NCI-H187 treated with DMSO at 0.1 percent for 48 hours (cell line): Measurements from ENCODE around the gene TGM4.
"Not testable (repeated sequence)": the region's sequence is repeated elsewhere in the genome, so short reads cannot be mapped to it uniquely, and the experiment has no call there.

Experiments used
- DNase-seq: peaks from one replicate; lab custom pipeline; 2025; lab: John Stamatoyannopoulos, UW

The TGM4 gene

DNA sequence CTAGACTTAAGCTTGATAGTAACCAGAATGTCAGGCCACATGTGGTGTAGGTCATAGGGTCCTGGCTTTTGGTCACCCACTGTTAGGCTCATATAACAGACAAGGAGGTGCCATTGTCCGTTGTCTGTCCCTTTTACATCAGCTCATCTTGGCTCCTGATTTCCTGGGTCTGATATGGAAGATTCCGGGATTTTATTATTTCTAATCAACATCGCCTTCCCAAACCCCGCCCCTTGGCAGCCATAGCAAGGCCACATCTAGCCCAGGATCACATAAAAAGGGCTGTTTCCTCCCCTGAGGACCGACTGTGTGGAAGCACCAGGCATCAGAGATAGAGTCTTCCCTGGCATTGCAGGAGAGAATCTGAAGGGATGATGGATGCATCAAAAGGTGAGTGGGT lies at the start of gene TGM4:
TGM4 (plus strand) TSS at position 301 of the 400 bp plus-strand sequence; CDS start at position 372, 71 bp downstream.
- DNase-seq, result no peak

DNA sequence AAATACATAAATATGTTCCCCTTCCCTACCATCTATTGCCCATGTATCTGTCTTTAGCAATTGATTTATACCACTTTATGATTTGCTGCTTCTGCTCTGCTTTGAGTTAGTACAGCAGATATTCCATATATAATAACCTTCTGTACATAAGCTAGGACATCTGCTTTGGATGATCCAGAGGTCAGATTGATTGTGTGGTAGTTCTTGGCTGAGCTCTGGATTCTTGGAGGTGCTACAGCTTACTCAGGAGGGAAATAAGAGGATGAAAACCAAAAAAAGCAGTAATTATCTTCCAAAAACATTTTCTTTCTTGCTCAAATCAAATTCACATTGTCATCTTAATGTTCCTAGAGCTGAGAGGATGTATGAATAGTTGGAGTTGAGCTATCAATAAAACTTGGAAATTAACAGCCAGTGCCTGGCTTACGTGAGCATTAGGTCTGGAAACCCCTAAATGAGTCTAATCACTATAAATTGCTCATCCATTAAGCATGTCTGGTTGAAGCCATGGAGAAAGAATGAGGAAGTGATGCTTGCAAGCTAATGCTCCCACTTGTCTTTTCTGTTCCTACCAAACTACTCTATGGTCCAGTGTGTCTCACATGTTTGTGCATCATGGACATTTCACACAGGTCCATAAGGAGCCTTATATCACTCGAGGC lies 49.0 kb upstream of the TGM4 start:
- no peak for DNase-seq

DNA sequence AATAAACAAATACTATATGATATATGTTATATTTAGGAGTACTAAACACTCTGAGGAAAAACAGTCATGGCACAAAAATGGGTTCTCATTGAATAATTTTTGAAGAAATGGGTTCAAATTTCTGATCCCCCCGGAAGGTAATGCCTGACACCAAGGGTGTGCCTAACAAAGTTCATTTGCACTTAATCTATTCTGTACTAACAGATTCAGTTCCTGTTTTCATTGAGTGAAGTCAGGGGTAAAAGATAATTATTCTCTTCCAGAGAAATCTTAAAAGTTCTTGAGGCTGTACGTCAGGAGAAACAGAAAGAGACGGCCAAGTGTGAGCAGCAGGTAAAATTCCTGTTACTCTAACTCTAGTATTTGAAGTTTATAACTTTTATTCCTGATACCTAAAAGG lies 47.2 kb upstream of the TGM4 start:
- no peak for DNase-seq

DNA sequence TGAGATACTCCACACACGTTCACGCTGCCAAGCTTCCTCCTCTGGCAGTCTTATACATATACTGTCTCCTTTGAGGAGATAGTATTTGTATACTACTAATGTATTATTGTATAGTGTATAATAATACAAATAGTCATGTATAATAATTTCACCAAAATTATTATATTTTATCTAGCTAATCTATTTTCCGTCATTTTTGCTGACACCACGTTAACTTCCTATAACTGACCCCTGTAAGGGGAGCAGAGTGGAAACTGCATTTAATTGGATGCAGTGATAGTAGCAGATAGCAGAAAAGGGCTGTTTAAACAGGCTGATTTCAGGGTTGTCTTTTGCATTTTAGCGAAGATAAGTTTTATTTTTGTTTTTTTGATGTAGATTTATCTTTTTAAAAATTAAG lies 43.2 kb upstream of the TGM4 start:
- DNase-seq, result no peak

DNA sequence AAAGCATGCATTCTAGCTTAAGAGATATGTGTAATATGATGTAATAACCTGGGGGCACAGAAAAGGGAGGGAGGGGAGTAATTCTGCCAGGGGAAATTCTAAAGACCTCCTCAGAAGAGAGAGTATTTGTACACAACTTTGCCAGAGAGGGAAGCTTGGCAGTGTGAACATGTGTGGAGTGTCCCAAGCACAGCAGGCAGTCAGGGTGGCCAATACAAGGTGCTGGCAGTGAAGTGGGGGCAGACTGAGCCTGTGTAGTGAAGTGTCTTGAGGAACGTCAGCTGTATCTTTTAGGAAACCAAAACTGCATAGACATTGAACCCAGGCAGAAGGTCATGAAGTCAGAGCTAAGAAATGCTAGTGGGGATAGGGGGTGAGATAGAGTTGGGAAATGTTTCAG lies 42.4 kb upstream of the TGM4 start:
- DNase-seq, result no peak

DNA sequence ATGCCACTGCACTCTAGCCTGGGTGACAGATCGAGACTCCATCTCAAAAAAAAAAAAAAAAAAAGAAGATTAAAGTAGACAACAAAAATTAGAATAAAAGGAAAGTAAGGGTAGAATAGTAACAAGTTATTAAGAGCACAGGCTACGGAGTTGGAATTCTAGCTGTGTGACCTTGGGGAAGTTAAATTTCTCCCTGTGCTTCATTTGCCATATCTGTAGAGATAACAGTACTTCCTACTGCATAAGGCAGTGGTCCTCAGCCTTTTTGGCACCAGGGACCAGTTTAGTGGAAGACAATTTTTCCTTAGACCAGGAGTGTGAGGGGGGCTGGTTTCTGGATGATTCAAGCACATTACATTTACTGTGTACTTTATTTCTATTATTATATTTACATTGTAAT lies 41.4 kb upstream of the TGM4 start:
- DNase-seq, result no peak

DNA sequence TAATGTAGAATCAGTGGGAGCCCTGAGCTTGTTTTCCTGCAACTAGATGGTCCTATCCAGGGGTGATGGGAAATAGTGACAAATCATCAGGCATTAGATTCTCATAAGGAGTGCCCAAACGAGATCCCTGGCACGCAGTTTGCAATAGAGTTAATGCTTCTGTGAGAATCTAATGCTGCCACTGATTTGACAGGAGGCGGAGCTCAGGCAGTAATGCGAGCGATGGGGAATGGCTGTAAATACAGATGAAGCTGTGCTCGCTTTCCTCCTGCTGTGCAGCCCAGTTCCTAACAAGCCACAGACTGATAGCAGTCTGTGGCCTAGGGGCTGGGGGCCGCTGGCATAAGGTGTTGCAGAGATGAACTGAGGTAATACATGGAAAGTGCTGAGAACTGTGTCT lies 41.0 kb upstream of the TGM4 start:
- no peak for DNase-seq

DNA sequence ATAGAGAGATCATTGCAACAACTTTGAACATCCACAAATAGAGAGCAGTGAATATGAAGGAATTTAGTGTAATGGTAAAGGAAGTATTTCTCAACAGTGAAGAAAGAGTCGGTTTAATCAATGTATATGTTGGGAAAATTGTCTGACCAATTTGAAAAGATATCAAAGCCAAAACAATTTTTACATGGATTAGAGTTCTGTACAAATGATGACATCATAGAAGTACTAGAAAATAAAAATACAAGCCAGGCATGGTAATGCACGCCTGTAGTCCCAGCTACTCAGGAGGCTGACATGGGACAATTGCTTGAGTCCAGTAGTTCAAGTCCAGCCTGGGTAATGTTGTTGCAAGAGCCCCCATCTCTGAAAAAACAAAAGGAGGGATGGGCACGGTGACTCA lies 38.7 kb upstream of the TGM4 start:
- no peak for DNase-seq

DNA sequence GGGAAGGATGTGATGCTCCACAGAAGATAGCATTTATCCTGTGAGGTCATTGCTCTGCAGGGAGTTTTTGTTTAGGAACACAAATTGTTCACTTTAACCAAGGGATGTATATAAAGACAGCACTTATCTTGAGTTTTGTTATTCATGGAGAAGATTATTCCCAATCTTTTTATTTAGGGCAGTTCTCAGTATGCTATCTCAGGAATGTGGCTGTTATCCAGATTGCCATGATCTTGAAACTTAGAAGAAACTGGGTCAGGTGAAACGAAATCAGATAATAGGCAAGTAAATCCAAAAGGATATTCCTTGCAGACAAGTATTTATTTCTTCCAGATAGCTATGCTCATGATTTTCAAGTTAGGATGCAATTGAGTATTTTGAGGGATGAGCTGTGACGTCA lies 32.0 kb upstream of the TGM4 start:
- DNase-seq, result no peak

DNA sequence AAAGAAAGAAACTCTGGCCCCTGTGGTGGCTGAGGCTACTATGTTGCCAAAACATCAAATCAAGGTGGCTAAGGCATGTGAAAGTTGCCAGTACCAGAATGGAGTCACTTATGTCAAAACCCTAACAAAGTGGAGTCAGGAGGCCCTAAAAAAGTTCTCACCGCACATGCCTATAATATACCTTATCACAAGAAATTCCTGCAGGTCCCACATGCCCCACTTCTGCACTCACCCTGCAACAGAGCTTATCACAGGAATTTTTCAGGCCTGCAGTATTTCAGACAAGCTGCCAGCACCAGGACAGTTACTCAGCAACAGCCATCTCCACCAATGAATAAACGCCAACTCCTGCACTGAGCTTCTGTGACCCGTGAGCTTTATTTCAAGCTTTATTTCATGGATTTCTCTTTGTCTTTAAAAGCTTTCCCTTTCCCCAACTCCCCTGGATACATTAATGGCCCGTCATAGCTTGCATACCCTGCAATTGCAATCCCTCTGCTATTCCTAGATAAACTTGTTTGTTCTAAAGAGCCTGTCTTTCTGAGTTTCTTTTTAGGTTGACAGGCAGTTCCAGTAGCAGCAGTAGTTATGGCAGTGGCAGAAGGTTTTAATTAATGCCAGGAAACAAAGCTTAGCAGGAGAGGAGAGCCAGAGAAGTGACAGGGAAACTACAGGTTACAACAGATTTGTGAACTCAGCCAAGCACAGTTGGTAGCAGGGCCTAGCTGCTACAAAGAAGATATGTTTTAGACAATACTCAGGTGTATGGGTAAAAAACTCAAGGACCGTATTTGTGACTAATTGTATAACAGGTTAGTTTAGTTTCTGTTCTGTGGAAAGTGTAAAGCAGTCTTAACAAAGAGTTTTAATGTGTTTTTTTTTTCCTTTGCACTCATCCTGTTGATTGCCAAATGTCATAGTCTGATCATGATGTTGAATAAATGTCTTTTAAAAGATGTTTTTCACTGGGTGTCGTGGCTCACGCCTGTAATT lies 28.6 kb upstream of the TGM4 start:
- DNase-seq, result no peak

DNA sequence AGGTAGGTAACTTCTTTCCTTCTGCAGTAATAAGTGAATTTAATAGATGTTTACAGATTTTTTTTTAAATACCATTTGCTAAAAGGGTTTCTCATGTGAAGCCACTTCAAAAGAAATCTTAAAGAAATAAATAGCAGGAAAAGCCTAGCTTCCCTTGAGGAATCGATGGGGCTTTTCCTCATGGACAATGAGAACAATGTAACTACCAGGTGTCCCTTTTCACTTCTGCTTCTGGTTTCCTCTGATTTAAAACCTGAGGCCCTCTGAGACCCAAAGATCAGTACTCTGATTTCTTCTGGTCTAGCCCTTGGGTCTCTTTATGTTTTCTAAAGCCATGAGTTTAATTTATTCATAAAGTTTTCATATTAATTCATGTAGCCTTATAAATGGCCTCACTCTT lies 25.8 kb upstream of the TGM4 start:
- no peak for DNase-seq

DNA sequence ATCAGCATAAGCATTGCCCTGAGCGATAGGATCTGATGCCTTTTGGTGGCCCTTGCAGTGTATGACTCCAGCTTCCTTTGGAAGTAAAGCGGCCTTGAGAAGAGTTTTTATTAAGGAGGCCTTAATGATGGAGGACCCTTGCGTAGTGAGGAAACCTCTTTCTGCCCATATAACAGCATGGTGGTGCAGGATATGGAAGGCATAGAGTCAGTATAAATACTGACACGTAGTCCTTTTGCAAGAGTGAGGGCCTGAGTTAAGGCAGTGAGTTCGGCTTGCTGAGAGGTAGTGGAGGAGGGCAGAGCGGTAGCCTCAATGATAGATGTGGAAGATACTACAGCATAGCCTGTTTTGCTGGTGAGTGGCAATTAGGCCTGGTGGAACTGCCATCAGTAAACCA lies 17.7 kb upstream of the TGM4 start:
- DNase-seq, result not testable (repeated sequence)

DNA sequence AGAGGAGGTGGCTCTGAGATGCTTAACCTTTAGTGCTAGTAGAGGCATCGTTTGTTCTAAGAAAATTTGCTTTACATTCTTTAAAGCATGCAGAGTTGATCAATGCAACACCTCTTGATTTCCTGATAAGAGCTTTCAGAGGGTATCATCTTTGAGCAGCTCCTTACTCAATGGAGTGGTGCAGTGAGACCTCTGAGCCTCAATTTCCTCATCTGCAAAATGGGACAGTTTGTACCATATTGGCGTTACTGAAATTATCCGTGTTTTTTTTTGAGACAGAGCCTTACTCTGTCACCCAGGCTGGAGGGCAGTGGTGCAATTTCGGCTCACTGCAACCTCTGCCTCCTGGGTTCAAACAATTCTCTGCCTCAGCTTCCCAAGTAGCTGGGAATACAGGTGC lies 14.3 kb upstream of the TGM4 start:
- DNase-seq, result no peak

DNA sequence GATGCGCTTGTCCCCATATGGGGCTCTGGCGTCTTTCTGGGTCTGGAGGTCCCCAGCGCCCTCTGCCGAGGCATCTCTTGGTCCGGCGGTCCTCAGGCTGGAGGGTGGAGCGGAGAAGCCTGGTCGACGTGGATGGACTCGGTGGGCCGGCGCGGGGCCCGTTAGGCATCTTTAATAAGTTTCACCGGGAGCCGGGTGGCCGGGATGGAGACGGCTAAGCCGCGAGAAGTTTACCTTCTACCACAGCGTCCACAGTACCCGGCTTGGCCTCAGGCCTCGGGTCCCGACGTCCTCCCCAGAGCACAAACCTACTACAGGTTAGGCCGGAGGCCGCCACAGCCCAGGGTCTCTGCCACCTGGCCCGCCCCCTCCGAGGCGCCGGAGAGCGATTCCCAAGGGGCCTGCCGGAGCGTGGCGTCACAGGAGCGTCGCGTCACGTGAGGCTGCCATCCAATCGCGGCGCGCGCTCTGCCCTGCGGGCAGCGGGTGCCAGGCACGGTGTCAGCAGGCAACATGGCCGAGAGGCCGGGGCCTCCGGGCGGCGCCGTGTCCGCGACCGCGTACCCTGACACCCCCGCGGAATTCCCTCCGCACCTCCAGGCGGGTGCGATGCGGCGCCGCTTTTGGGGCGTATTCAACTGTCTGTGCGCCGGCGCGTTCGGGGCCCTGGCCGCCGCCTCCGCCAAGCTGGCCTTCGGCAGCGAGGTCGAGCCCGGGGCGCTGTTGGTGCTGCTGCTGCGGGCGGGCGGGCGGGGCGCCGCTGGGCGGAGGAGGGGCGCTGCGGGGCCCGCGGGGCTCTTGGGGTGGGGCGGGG lies 12.8 kb upstream of the TGM4 start, which contains the start of gene TMEM42:
TMEM42 (plus strand) TSS at position 501 of the 814 bp plus-strand sequence; CDS start at position 514, 13 bp downstream.
- peak; percentile 9 for DNase-seq

DNA sequence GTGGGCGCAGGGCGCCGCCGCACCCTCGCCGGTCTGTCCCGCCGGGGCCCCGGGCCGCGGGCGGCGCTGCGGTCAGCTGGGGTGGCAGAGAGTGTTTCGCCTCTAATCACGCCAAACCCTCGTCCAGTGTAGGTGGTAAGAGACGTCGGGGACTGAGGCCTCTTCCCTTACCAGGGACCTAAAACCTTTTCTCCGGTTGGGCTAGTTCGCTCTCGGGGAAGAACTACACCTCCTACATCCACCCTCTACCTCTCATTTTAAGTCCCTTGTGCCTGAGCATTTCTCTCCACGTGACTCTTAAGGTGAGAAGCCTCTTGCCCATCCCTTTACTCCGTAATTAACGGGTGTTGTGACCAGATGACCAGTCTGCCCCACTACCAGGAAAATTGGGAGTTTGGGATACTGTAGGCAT lies 12.2 kb upstream of the TGM4 start:
- no peak for DNase-seq

DNA sequence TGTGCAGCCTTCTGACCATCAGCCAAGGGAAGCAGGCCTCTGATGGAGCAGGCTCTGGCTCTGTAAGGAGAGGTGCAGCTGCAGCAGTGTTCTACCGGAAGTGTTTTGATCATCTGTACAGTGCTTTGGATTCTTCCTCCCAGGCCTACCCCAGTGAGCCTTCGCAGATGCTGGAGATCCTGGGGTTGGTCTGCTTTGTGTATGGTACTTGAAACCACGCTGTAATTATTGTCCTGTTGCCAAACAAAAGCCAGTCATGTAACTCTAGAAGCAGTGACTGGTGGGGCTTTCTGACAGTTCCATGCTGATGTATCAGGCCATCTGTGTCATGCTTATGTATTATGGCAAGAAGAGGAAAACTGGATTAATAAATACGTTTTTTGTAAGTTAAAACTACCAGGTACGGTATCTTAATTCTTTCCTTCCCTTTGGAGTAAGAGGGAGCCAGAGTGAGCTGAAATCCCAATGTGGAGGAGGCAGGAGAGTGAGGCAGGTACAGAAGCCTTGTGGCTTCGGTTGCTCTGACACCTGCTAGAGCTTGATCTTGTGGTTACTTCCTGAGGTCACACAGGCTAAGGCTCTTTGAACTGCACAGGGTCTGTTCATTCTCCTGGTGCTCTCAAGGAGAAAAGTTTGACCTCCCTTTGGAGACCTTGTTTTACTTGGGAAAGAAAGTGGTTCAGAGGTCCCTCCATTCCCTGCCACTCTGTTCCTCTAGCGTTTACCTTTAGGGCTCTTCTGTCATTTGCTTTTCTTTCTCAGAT lies 9.0 kb upstream of the TGM4 start:
- DNase-seq, result no peak

DNA sequence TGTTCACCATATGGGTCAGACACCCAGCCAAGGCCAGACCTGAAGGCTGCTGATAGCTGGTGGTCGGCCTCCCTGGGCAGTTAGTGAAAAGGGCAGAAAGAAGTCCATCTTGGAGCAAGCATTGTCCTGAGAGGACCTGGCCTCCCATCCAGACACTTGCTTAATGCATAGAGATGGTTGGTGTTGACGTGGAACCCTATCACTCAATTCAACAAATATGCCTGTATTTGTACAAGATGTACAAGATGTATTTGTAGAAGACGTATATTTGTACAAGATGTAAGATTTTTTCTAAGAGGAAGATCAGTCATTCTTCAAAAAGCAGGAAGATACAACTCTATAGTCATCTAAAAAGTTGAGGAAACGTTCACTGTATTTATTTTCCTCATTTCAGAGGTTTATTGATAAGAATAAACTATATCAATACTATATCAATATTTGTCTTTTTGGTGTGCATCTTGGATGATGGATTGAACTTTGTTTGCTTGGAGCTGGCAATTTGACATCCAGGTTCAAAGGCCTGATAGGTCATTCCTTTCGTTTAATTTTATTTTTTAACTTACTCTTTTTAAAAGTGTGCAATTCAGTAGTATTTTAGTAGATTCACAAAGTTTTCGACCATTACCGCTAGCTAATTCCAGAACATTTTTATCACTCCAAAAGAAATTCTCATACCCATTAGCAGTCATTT lies 6.8 kb upstream of the TGM4 start:
- no peak for DNase-seq

DNA sequence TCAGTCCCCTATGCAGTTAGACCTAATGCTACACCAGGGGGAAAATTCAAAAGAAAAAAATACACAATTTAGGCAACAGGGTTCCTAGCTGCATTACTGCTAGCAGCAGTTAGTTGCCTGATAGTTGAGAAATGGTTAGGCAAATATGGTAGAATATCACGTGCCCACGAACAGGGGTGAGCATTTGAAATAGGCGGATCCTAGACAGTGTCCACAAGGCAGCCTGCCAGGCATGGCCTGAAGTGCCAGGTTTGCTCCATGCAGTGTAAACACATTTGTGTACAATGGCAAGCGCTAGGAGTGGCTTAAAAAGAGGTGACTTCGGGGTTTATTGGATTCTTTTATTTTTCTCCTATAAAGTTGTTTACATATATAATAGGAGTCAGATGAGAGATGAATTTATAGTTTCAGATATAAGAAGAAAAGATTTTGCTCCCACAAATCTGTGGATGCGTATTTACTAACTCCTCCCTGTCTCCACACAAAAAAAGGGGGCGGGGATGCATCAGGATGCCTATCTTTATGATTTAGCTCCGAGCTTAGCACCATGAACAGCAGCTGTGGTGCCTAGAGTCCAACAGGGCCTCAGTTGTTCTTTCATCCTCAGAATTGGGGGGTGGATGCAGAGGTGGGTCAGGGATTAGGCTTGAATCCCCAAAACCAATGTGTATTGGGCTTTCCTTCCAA lies 3.9 kb upstream of the TGM4 start:
- DNase-seq, result no peak

DNA sequence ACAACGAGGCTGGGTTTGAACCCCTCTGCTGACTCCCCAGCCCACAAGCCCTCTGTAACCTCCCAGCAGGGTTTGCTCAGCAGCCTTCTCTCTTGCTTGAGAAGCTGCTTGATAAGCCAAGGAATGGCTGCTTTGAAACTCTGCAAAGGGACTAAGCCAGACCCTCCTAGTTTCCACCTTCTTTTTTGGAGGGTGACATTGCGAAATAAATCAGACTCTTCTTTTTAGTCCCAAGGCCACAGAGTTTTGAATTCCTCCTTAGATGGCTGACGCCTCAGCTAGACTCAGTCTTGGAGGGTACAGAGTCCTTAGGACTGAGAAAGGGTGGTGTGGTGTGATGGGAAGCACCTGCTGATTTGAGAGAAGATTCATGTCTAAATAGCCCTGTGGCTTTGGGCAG lies 1.2 kb downstream of the TGM4 start:
- DNase-seq, result no peak

DNA sequence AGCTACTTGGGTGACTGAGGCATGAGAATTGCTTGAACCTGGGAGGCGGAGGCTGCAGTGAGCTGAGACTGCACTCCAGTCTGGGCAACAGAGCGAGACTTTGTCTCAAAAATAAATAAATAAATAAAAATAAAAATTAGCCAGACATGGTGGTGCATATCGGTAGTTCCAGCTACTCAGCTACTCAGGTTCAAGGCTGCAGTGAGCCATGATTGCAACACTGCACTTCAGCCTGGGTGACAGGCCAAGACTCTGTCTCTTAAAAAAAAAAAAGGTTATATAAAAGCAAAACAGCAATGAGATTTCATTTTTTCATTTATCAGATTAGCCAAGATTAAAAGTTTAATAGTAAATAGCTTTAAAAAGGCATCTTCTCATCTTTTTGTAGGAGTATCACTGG lies 2.9 kb downstream of the TGM4 start:
- DNase-seq, result no peak
